Measurements from ENCODE around the gene MAP6. TPM values are rescaled to one million over a fixed set of nuclear protein-coding genes. Genes with fewer than 3 reads are reported as not detected.

Gene MAP6
- total and polyA plus RNA-seq, 10 donors = 1.3 to 9.0 (median 2.3) TPM

- WGBS, 5 donors = 89 to 96% (median 94%) methylated on average over 6 of the region's 6 CpGs
- Histone ChIP-seq H3K4me3 (no peak overlapping the region), H3K4me1 (no peaks in the 10 kb centered on the region), H3K27ac (no peak overlapping the region), H3K9me3 (no peaks in the 10 kb centered on the region), H3K27me3 (replicated peaks in 1 of 7) (no peaks in the 10 kb centered on the region), H3K36me3 (no peaks in the 10 kb centered on the region)
- TF ChIP-seq POLR2AphosphoS5 (IDR thresholded peaks at IDR 0.05) = no peak
- TF ChIP-seq POLR2A (IDR thresholded peaks at IDR 0.05) = no peak
- TF ChIP-seq CTCF (IDR thresholded peaks at IDR 0.05 in 8 of 11, conservative IDR thresholded peaks at IDR 0.05 in 3 of 11) = no peak
- no peak for DNase-seq
- intact Hi-C loops (cut with DNase I; ENCODE audit: low total_unique reads) = no loop called here
These were observed 15.9 kb downstream of the MAP6 start for GRCh38 chr11:75652936-75653335.

- 78 to 89% (median 83%) methylated on average over 4 of the region's 4 CpGs for WGBS, 5 donors
- intact Hi-C loops (cut with DNase I; ENCODE audit: low total_unique reads) = no loop called here
- H3K36me3 ChIP-seq = no peaks in the 10 kb centered on the region
These were observed 17.6 kb downstream of the MAP6 start for GRCh38 chr11:75651218-75651617.

DNA sequence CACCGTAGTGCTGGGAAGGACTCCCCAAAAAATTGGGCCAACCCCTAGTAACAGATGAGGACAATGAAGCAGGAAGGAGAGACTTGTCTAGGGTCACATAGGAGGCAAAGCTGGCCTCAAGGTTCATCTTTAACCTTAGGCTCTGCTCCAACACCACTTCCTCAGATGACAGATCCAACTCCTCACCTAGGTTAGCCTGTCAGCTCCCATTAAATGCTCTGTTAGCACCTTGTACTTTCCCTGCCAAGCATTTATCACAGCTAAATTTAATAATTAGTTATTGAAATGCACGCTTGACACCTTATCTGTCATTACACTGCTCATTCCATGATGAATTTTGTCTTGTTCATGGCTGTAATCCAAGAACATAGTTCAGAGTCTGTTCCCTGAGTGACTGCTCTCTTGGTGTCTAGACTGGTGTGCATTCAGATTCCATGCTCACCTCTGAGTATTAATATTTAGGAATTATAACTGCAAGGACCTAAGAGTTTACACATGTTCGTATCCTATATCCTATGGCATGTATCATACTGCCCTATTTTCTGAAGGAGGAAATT lies 18.6 kb downstream of the MAP6 start:
- H3K27ac ChIP-seq = no peak overlapping the region
- no peaks in the 10 kb centered on the region for H3K27me3 ChIP-seq (replicated peaks in 1 of 7)
- H3K4me1 ChIP-seq = no peaks in the 10 kb centered on the region
- 88 to 93% (median 92%) methylated on average over 3 of the region's 3 CpGs for WGBS, 5 donors
- intact Hi-C loops (cut with DNase I; ENCODE audit: low total_unique reads) = no loop called here
- TF ChIP-seq CTCF (IDR thresholded peaks at IDR 0.05 in 8 of 11, conservative IDR thresholded peaks at IDR 0.05 in 3 of 11) (no peak), POLR2AphosphoS5 (IDR thresholded peaks at IDR 0.05) (no peak), POLR2A (IDR thresholded peaks at IDR 0.05) (no peak)
- no peak overlapping the region for H3K4me3 ChIP-seq
- H3K36me3 ChIP-seq = no peaks in the 10 kb centered on the region
- DNase-seq = no peak
- no peaks in the 10 kb centered on the region for H3K9me3 ChIP-seq

More at GRCh38 chr11:75651218-75651617, 17.6 kb downstream of the MAP6 start:
- Histone ChIP-seq H3K9me3 (no peaks in the 10 kb centered on the region), H3K4me1 (no peaks in the 10 kb centered on the region), H3K27ac (no peak overlapping the region), H3K27me3 (replicated peaks in 1 of 7) (no peaks in the 10 kb centered on the region), H3K4me3 (no peak overlapping the region)
- DNase-seq = no peak
- TF ChIP-seq POLR2AphosphoS5 (IDR thresholded peaks at IDR 0.05) = no peak
- TF ChIP-seq CTCF (IDR thresholded peaks at IDR 0.05 in 8 of 11, conservative IDR thresholded peaks at IDR 0.05 in 3 of 11) = no peak
- no peak for TF ChIP-seq POLR2A (IDR thresholded peaks at IDR 0.05)

GRCh38 chr11:75644946-75645345 lies 23.9 kb downstream of the MAP6 start:
- no peak for TF ChIP-seq POLR2AphosphoS5 (IDR thresholded peaks at IDR 0.05)
- TF ChIP-seq POLR2A (IDR thresholded peaks at IDR 0.05) = no peak
- no peak for TF ChIP-seq CTCF (IDR thresholded peaks at IDR 0.05 in 8 of 11, conservative IDR thresholded peaks at IDR 0.05 in 3 of 11)
- H3K4me1 ChIP-seq = peaks cover 0 to 4% (median 2%) of the 10 kb centered on the region in 6 donors
- no peaks in the 10 kb centered on the region for H3K9me3 ChIP-seq
- no peak for DNase-seq
- no peaks in the 10 kb centered on the region for H3K36me3 ChIP-seq
- no peak overlapping the region for H3K27ac ChIP-seq
- no peak overlapping the region for H3K4me3 ChIP-seq
- WGBS, 5 donors = 77 to 84% (median 82%) methylated on average over 6 of the region's 6 CpGs
- H3K27me3 ChIP-seq (replicated peaks in 1 of 7) = no peaks in the 10 kb centered on the region
- intact Hi-C loops (cut with DNase I; ENCODE audit: low total_unique reads) = no loop called here

All from spleen (tissue), 11 donors.